SK-N-SH treated with all-trans-retinoic acid at 6 μM for 48 hours (cell line): Measurements from ENCODE around the gene TIMM23.
"Not testable (repeated sequence)": the region's sequence is repeated elsewhere in the genome, so short reads cannot be mapped to it uniquely, and the experiment has no call there.

ENCODE experiments used
- CSDC2 ChIP-seq: fragments of 250-450 bp; sonication (Bioruptor Pico); IDR thresholded peaks from 2 replicates; pipeline ENCODE4 v1.5.0; 2020; ENCODE audit warnings: mild to moderate bottlenecking, moderate library complexity
- ESRRG ChIP-seq: fragments of 250-450 bp; sonication (Bioruptor Pico); IDR thresholded peaks from 2 replicates; pipeline ENCODE4 v1.6.1; 2021; ENCODE audit warnings: mild to moderate bottlenecking
- OSR1 ChIP-seq: fragments of 250-450 bp; sonication (Bioruptor Pico); IDR thresholded peaks from 2 replicates; pipeline ENCODE4 v1.8.0; 2022; ENCODE audit warnings: moderate library complexity, mild to moderate bottlenecking, inconsistent platforms
- RARB ChIP-seq: fragments of 250-450 bp; sonication (Bioruptor Pico); IDR thresholded peaks from 2 replicates; pipeline ENCODE4 v1.8.0; 2021; ENCODE audit warnings: mild to moderate bottlenecking, moderate library complexity
- TCF4 ChIP-seq: fragments of 250-450 bp; sonication (Bioruptor Pico); IDR thresholded peaks from 2 replicates; pipeline ENCODE4 v1.8.0; 2021; ENCODE audit warnings: mild to moderate bottlenecking, moderate library complexity, borderline replicate concordance
- ZFP3 ChIP-seq: fragments of 250-450 bp; sonication (Bioruptor Pico); IDR thresholded peaks from 2 replicates; pipeline ENCODE4 v1.5.0; 2020; ENCODE audit warnings: mild to moderate bottlenecking, moderate library complexity
- ZFP30 ChIP-seq: fragments of 450-650 bp; formaldehyde crosslinking; IDR thresholded peaks from 2 replicates; pipeline ENCODE4 v1.5.0; 2022; ENCODE audit warnings: mild to moderate bottlenecking, moderate library complexity
- TF ChIP-seq, protein P1 (sequence below): fragments of 250-450 bp; sonication (Bioruptor Pico); IDR thresholded peaks from 2 replicates; pipeline ENCODE4 v1.5.1; 2020; ENCODE audit warnings: low read depth, mild to moderate bottlenecking, moderate library complexity
- TF ChIP-seq, protein P2 (sequence below): fragments of 250-450 bp; sonication (Bioruptor Pico); IDR thresholded peaks from 2 replicates; pipeline ENCODE4 v1.8.0; 2021; ENCODE audit warnings: low read depth, mild to moderate bottlenecking, moderate library complexity, borderline replicate concordance

DNA sequence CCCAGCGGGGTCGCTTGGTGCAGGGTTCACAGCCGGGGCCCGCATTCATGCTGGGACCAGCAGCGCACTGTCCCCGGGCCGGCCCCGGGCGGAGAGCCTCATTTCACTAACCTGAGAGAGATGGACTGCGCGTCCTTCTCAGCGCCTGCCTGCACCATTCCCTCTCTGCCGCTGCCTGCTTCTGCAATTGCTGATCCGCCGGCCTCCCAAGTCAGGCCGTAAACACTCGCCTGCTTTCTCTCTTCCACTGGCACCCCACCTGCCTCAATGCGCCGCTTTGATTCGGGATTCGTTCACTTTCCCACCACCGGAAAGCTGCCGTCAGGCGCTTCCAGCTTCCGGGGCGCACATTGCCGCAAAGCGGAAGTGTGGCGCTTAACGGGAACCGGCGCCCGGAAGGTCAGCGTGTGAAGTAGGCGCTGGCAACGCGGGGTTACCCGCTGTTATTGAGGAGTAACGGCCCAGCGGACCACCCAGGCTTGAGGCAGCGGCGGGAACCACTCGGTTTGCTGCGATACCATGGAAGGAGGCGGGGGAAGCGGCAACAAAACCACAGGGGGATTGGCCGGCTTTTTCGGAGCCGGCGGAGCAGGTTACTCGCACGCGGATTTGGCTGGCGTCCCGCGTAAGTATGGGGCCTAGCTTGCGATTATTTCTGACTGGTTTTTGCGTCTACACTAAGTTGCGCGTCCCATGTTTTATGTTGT lies at the start of gene TIMM23:
- not testable (repeated sequence) for TF ChIP-seq TCF4; CSDC2 (CRISPR knock-in tag); OSR1 (CRISPR knock-in tag); RARB (CRISPR knock-in tag); ESRRG (CRISPR knock-in tag); ZFP30 (CRISPR knock-in tag); ZFP3
- TF ChIP-seq, protein P1, sequence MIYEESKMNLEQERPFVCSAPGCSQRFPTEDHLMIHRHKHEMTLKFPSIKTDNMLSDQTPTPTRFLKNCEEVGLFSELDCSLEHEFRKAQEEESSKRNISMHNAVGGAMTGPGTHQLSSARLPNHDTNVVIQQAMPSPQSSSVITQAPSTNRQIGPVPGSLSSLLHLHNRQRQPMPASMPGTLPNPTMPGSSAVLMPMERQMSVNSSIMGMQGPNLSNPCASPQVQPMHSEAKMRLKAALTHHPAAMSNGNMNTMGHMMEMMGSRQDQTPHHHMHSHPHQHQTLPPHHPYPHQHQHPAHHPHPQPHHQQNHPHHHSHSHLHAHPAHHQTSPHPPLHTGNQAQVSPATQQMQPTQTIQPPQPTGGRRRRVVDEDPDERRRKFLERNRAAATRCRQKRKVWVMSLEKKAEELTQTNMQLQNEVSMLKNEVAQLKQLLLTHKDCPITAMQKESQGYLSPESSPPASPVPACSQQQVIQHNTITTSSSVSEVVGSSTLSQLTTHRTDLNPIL (CRISPR knock-in tag): not testable (repeated sequence)
- TF ChIP-seq, protein P2, sequence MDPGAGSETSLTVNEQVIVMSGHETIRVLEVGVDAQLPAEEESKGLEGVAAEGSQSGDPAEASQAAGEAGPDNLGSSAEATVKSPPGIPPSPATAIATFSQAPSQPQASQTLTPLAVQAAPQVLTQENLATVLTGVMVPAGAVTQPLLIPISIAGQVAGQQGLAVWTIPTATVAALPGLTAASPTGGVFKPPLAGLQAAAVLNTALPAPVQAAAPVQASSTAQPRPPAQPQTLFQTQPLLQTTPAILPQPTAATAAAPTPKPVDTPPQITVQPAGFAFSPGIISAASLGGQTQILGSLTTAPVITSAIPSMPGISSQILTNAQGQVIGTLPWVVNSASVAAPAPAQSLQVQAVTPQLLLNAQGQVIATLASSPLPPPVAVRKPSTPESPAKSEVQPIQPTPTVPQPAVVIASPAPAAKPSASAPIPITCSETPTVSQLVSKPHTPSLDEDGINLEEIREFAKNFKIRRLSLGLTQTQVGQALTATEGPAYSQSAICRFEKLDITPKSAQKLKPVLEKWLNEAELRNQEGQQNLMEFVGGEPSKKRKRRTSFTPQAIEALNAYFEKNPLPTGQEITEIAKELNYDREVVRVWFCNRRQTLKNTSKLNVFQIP (CRISPR knock-in tag): not testable (repeated sequence)
